Spleen (tissue), 13 donors: ENCODE data around the gene HOOK1. TPM values are rescaled to one million over a fixed set of nuclear protein-coding genes. Genes with fewer than 3 reads are reported as not detected.

Experiments used
- DNase-seq: peaks from one replicate; pipeline ENCODE4 v3.0.0-alpha.2; 2020
- H3K27ac ChIP-seq, 8 donors: fragments of 200-600 bp; sonication (generic) in 7 of 8; 1 replicate in 4 of 8; 2 replicates in 4 of 8; pipeline versions ENCODE4 v1.5.0 to v1.8.0; 2016 to 2021; ENCODE audit warnings: inconsistent platforms in 4 of 8, mild to moderate bottlenecking in 4 of 8, moderate library complexity in 1 of 8
- H3K27me3 ChIP-seq, 7 donors: fragments of 200-600 bp; sonication (generic) in 6 of 7; replicated peaks in 1 of 7; 1 replicate in 4 of 7; 2 replicates in 3 of 7; pipeline versions ENCODE4 v1.5.0 to v1.8.0; 2016 to 2021; ENCODE audit warnings: inconsistent platforms in 3 of 7, mild to moderate bottlenecking in 1 of 7
- H3K36me3 ChIP-seq, 6 donors: fragments of 200-600 bp; sonication (generic) in 5 of 6; 1 replicate in 4 of 6; 2 replicates in 2 of 6; pipeline versions ENCODE4 v1.5.0 to v1.8.0; 2016 to 2021; ENCODE audit warnings: inconsistent platforms in 2 of 6
- H3K4me1 ChIP-seq, 6 donors: fragments of 200-600 bp; sonication (generic) in 5 of 6; 1 replicate in 3 of 6; 2 replicates in 3 of 6; pipeline versions ENCODE4 v1.5.0 to v1.8.0; 2016 to 2021; ENCODE audit warnings: inconsistent platforms in 3 of 6
- H3K4me3 ChIP-seq, 8 donors: fragments of 200-600 bp; sonication (generic) in 7 of 8; 1 replicate in 4 of 8; 2 replicates in 4 of 8; pipeline versions ENCODE4 v1.5.0 to v1.8.0; 2016 to 2021; ENCODE audit warnings: inconsistent platforms in 4 of 8, mild to moderate bottlenecking in 4 of 8, moderate library complexity in 2 of 8
- H3K9me3 ChIP-seq, 8 donors: fragments of 200-600 bp; sonication (generic) in 7 of 8; 1 replicate in 4 of 8; 2 replicates in 4 of 8; pipeline versions ENCODE4 v1.5.0 to v1.8.0; 2016 to 2021; ENCODE audit warnings: inconsistent platforms in 4 of 8
- POLR2A ChIP-seq, 3 donors: fragments of 450-650 bp; IDR thresholded peaks; one replicate each; pipeline ENCODE4 v1.5.1; 2017; ENCODE audit warnings: antibody characterized with exemption in 3 of 3, mild to moderate bottlenecking in 1 of 3
- POLR2AphosphoS5 ChIP-seq, 3 donors: sonication (generic); formaldehyde crosslinking; IDR thresholded peaks; one replicate each; pipeline ENCODE4 v1.5.1; 2017; ENCODE audit warnings: antibody characterized with exemption in 3 of 3
- WGBS, 5 donors: extraction: QIAGEN DNeasy Blood & Tissue Kit in 3 of 5; methylation state at CpG; one replicate each; pipeline versions ENCODE4 v1.1.5 to v1.1.7; 2013 to 2018; 5-methylcytosine and 5-hydroxymethylcytosine counted together
- intact Hi-C: fragments of 100-400 bp; cut with DNase I; formaldehyde crosslinking; loops from one replicate; pipeline ENCODE4 v1.15.0; 2023; ENCODE audit warnings: low total_unique reads
- long read RNA-seq, 2 donors: transcript quantifications; one replicate each; lab custom pipeline, GENCODE V29; 2026
- polyA plus RNA-seq, 3 donors: library from polyadenylated mRNA; stranded (reverse); fragments of 200-250 nt; gene quantifications; one replicate each; pipeline ENCODE4 v1.2.1, GENCODE V29; 2013
- total RNA-seq, 7 donors: library from RNA; depleted of rRNA in 3 of 7; stranded (reverse); fragments of >200 nt in 3 of 7; fragmentation: NEBNext Ultra II Directional in 4 of 7; extraction: Animal tissue kit (Norgen Biotek cat#: 25700) in 4 of 7; gene quantifications; one replicate each; pipeline versions ENCODE4 v1.1.0 to v1.2.1, GENCODE V29; 2016 to 2021
- TF ChIP-seq, protein P1 (sequence below), 11 experiments: fragments of 200-600 bp in 7 of 11; fragments of 450-650 bp in 4 of 11; sonication (generic) in 4 of 11; IDR thresholded peaks in 8 of 11; conservative IDR thresholded peaks in 3 of 11; 1 replicate in 7 of 11; 2 replicates in 4 of 11; pipeline versions ENCODE4 v1.4.0 to v1.8.0; 2016 to 2021; ENCODE audit warnings: antibody characterized with exemption in 11 of 11, inconsistent platforms in 4 of 11, mild to moderate bottlenecking in 1 of 11
- donor health status: healthy with polysubstance abuse.
- donor health status: DM: no; HTN: no; CAD: no; lungs with moderate emphysema.
- donor health status: DM: no; HTN: no; CAD: no.
- donor health status: Bipolar disorder and iron deficiency.
- donor health status: healthy.
- donor health status: DM: no; HTN: no; CAD: no.
- donor health status: DM: yes; HTN: yes; CAD: no.

The HOOK1 gene
- 1 to 10 TPM; 2.2 to 6.9 (median 4.7) TPM for total RNA-seq
- polyA plus RNA-seq = 1 to 10 TPM; 1.1 to 1.8 (median 1.7) TPM
- long read RNA-seq, donor 1 = 0 reads
- long read RNA-seq, donor 2 = 0 reads

DNA sequence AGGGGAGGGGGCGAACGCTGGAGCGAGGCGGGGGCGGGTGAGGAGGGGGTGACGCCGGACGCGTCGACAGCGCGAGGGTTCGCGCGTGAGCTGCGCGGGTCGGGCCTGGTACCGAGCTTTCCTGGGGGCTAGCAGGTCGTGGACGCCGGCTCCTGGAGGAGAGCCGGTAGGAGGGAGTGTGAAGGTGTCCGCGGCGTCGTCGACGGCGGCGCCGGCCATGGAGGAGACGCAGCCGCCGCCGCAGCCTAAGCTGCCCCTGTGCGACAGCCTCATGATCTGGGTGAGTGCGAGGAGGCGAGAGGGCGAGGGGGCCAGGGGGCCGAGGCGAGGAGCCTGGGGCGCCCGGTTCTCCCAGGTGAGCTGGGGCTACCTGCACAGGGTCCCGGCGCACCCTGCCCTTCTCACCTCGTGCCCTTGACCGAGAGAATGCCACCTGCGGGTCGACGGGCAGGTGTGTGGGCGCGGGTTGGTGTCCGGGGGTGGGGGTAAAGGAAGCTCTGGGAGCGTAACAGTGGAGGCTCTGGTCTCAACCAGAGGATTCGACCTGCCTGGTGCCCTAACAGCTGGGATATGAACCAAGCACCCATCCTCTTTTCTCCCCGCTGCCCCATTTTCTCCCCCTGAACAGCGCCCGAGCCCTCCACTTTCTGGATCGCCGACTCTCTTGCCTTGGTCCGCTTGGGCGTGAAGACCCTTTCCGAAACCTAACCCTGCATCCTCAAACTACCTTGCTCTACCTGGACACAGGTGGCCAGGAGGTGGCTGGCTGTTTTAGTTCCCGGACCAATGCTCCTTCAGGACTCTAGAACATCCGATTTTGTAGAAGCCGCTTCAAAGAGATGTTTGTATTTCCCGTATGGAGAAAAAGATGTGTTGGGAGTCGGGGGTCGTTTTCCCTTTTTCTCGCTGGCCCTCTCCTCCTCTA is at the start of gene HOOK1:
Gene HOOK1 (plus strand): TSS at position 49 of the 925 bp plus-strand sequence. CDS start 169 bp downstream, at position 218.
- Histone ChIP-seq H3K27ac (peak within 1 kb of the TSS in 6 of 8 donors; percentile 33 to 82 (median 62)), H3K9me3 (no peaks in the 10 kb centered on the region), H3K4me1 (peaks cover 0 to 24% (median 13%) of the 10 kb centered on the region in 6 donors), H3K36me3 (no peaks in the 10 kb centered on the region), H3K4me3 (peak within 1 kb of the TSS; percentile 40 to 78 (median 50)), H3K27me3 (peaks cover 0 to 45% (median 19%) of the 10 kb centered on the region in 7 donors)
- TF ChIP-seq POLR2A (IDR thresholded peaks at IDR 0.05) (no peak), POLR2AphosphoS5 (IDR thresholded peaks at IDR 0.05) (peak in 2 of 3 donors; percentile 4 to 68)
- TF ChIP-seq, protein P1, sequence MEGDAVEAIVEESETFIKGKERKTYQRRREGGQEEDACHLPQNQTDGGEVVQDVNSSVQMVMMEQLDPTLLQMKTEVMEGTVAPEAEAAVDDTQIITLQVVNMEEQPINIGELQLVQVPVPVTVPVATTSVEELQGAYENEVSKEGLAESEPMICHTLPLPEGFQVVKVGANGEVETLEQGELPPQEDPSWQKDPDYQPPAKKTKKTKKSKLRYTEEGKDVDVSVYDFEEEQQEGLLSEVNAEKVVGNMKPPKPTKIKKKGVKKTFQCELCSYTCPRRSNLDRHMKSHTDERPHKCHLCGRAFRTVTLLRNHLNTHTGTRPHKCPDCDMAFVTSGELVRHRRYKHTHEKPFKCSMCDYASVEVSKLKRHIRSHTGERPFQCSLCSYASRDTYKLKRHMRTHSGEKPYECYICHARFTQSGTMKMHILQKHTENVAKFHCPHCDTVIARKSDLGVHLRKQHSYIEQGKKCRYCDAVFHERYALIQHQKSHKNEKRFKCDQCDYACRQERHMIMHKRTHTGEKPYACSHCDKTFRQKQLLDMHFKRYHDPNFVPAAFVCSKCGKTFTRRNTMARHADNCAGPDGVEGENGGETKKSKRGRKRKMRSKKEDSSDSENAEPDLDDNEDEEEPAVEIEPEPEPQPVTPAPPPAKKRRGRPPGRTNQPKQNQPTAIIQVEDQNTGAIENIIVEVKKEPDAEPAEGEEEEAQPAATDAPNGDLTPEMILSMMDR (IDR thresholded peaks at IDR 0.05 in 8 of 11, conservative IDR thresholded peaks at IDR 0.05 in 3 of 11) = no peak
- no peak for DNase-seq
- 13 to 44% (median 18%) methylated on average over 18 to 71 of the region's 71 CpGs for WGBS, 5 donors
- intact Hi-C loops = no loop called here

- H3K9me3 ChIP-seq = no peaks in the 10 kb centered on the region
- WGBS, 5 donors = 77 to 95% (median 85%) methylated on average over 5 of the region's 5 CpGs
- peaks cover 0 to 25% (median 8%) of the 10 kb centered on the region in 6 donors for H3K4me1 ChIP-seq
- intact Hi-C loops = no loop called here
- no peaks in the 10 kb centered on the region for H3K27me3 ChIP-seq
- TF ChIP-seq POLR2AphosphoS5 (IDR thresholded peaks at IDR 0.05) (no peak), POLR2A (IDR thresholded peaks at IDR 0.05) (no peak)
- TF ChIP-seq, protein P1 (IDR thresholded peaks at IDR 0.05 in 8 of 11, conservative IDR thresholded peaks at IDR 0.05 in 3 of 11) = no peak
- no peak for DNase-seq
- no peaks in the 10 kb centered on the region for H3K36me3 ChIP-seq
- H3K27ac ChIP-seq = no peak overlapping the region
- no peak overlapping the region for H3K4me3 ChIP-seq
These were observed 49.6 kb upstream of the HOOK1 start for GRCh38 chr1:59765011-59765730.

DNA sequence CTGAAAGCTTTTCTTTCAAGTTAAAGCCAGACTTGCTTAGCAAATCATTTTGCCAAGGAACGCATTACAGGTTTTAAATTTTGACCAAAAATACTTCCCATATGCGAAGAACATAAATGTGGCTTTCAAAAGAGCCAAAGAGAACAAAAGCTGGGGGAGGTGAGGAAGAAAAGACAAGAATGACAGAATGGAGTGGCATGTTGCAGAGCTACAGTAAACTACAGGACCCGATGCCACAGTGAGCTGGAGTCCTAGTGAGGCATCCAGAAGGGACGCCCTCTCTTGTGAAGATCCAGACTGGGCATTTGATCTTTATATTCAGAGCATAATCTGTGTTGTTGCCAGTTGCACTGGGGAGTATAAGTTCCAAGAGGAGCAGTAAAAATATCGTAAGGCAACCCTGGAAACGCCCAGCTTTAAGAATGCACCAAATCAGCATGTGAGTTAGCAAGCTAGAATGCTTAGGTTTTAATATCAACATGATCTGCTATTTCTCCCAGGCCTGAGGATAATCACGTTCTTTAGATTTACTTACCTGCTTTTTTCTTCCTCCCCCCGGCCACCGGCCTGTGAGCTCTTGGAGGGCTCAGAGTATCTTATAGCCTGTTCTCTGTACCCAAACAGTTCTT is 48.4 kb upstream of the HOOK1 start:
- 76 to 90% (median 86%) methylated on average over 9 of the region's 9 CpGs for WGBS, 5 donors

More for the DNA sequence above, 48.4 kb upstream of the HOOK1 start:
- Histone ChIP-seq H3K27me3 (no peaks in the 10 kb centered on the region), H3K36me3 (no peaks in the 10 kb centered on the region), H3K9me3 (no peaks in the 10 kb centered on the region), H3K4me1 (peaks cover 0 to 25% (median 8%) of the 10 kb centered on the region in 6 donors), H3K4me3 (no peak overlapping the region), H3K27ac (peak overlapping the region in 5 of 8 donors; percentile 15 to 65 (median 51))
- TF ChIP-seq POLR2AphosphoS5 (IDR thresholded peaks at IDR 0.05) = no peak
- no peak for TF ChIP-seq POLR2A (IDR thresholded peaks at IDR 0.05)
- TF ChIP-seq, protein P1 (IDR thresholded peaks at IDR 0.05 in 8 of 11, conservative IDR thresholded peaks at IDR 0.05 in 3 of 11) = no peak
- intact Hi-C loops = no loop called here
- no peak for DNase-seq
